Kidney (tissue), 14 donors: ENCODE results near the gene SPINK2. TPM values are rescaled to one million over a fixed set of nuclear protein-coding genes. Genes with fewer than 3 reads are reported as not detected.

ENCODE experiments used
- DNase-seq, 5 donors: peaks; one replicate each; pipeline ENCODE4 v3.0.0-alpha.2; 2013 to 2020
- FAIRE-seq: peaks from 2 replicates; lab custom pipeline; 2012; peaks lifted over from hg19 to GRCh38; lab: Jason Lieb, UNC
- H3K27ac ChIP-seq, 2 donors: one replicate each; pipeline ENCODE4 v1.7.0; 2013; ENCODE audit warnings: low read depth in 2 of 2, low read length in 2 of 2, inconsistent platforms in 1 of 2
- H3K27me3 ChIP-seq: one replicate; pipeline ENCODE4 v1.7.1; 2013; ENCODE audit warnings: low read length, inconsistent platforms; ENCODE audit not compliant: control insufficient read depth, insufficient read depth
- H3K36me3 ChIP-seq, 3 donors: one replicate each; pipeline versions ENCODE4 v1.7.0 to v1.7.1; 2013; ENCODE audit warnings: low read length in 3 of 3, control low read depth in 1 of 3, inconsistent platforms in 1 of 3; ENCODE audit not compliant: insufficient read depth in 3 of 3, control insufficient read depth in 2 of 3
- H3K4me1 ChIP-seq, 3 donors: one replicate each; pipeline versions ENCODE4 v1.7.0 to v1.7.1; 2013; ENCODE audit warnings: low read length in 3 of 3, inconsistent platforms in 1 of 3, low read depth in 1 of 3; ENCODE audit not compliant: control insufficient read depth in 2 of 3, insufficient read depth in 2 of 3
- H3K4me3 ChIP-seq, 3 donors: one replicate each; pipeline versions ENCODE4 v1.7.0 to v1.8.1; 2013; ENCODE audit warnings: low read length in 3 of 3, control low read depth in 1 of 3, inconsistent platforms in 1 of 3
- H3K9ac ChIP-seq, 3 donors: one replicate each; pipeline versions ENCODE4 v1.7.0 to v1.7.1; 2013; ENCODE audit warnings: low read length in 3 of 3, control low read depth in 1 of 3, inconsistent platforms in 1 of 3
- H3K9me3 ChIP-seq, 3 donors: one replicate each; pipeline versions ENCODE4 v1.7.0 to v1.7.1; 2013; ENCODE audit warnings: low read length in 3 of 3, control low read depth in 1 of 3, inconsistent platforms in 1 of 3; ENCODE audit not compliant: control insufficient read depth in 2 of 3, insufficient read depth in 1 of 3
- intact Hi-C: fragments of 100-400 bp; cut with DNase I; formaldehyde crosslinking; loops from one replicate; pipeline ENCODE4 v1.11.1; 2022
- polyA plus RNA-seq: library from polyadenylated mRNA; stranded (reverse); fragments of 350-450 nt; fragmentation: Illumina TruSeq; extraction: RNeasy Lipid Tissue Mini Kit (QIAGEN cat#74804); gene quantifications from one replicate; pipeline ENCODE4 v1.2.3, GENCODE V29; 2014; ENCODE audit warnings: low read depth, low replicate concordance; ENCODE audit not compliant: insufficient read depth
- total RNA-seq: library from RNA; stranded (reverse); fragmentation: NEBNext Ultra II Directional; extraction: Animal tissue kit (Norgen Biotek cat#: 25700); gene quantifications from one replicate; pipeline ENCODE4 v1.2.1, GENCODE V29; 2021
- TF ChIP-seq, protein P1 (sequence below): IDR thresholded peaks from 3 replicates; pipeline ENCODE4 v1.5.1; 2012; ENCODE audit warnings: mild to moderate bottlenecking, moderate library complexity, borderline replicate concordance; ENCODE audit not compliant: insufficient read depth; ENCODE audit errors: extremely low read depth
- donor health status: control.
- donor health status: control.
- donor health status: control.
- donor health status: control.
- donor health status: control.
- donor health status: DM: yes; HTN: yes; CAD: no.
- donor health status: Normal renal cell carcinoma (clear cell type).

Gene SPINK2
- total and polyA plus RNA-seq, 2 donors from 2014 or later = 1.0 TPM; not detected in 1

DNA sequence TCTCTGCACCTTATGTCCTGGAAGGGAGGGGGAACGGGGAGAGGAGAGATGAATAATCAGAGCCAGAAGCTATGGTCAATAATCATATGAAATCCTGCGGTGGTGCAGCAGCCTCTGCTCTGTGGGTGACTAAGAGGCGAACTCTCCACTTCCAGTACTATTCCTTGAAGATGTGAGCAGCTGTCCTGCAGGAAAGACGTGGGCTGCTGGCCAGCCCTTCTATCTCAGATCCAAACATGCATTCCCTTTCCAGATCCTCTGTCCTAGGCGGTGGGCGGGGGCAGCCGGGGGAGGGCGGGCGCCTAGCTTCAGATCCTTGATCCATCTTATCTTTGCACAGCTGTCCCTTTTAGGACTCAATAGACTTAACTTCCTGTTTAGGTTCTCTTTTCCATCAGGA, 34.5 kb downstream of the SPINK2 start:
- H3K4me1 ChIP-seq = peaks cover 0 to 2% (median 0%) of the 10 kb centered on the region in 3 donors
- H3K27me3 ChIP-seq = no peaks in the 10 kb centered on the region
- H3K4me3 ChIP-seq = no peak overlapping the region
- no peaks in the 10 kb centered on the region for H3K36me3 ChIP-seq
- TF ChIP-seq, protein P1, sequence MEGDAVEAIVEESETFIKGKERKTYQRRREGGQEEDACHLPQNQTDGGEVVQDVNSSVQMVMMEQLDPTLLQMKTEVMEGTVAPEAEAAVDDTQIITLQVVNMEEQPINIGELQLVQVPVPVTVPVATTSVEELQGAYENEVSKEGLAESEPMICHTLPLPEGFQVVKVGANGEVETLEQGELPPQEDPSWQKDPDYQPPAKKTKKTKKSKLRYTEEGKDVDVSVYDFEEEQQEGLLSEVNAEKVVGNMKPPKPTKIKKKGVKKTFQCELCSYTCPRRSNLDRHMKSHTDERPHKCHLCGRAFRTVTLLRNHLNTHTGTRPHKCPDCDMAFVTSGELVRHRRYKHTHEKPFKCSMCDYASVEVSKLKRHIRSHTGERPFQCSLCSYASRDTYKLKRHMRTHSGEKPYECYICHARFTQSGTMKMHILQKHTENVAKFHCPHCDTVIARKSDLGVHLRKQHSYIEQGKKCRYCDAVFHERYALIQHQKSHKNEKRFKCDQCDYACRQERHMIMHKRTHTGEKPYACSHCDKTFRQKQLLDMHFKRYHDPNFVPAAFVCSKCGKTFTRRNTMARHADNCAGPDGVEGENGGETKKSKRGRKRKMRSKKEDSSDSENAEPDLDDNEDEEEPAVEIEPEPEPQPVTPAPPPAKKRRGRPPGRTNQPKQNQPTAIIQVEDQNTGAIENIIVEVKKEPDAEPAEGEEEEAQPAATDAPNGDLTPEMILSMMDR = no peak
- intact Hi-C loops = no loop called here
- no peak overlapping the region for H3K27ac ChIP-seq
- H3K9ac ChIP-seq = no peak overlapping the region
- DNase-seq = peak; percentile 41 to 91 (median 63)
- no peaks in the 10 kb centered on the region for H3K9me3 ChIP-seq
- no peak for FAIRE-seq

DNA sequence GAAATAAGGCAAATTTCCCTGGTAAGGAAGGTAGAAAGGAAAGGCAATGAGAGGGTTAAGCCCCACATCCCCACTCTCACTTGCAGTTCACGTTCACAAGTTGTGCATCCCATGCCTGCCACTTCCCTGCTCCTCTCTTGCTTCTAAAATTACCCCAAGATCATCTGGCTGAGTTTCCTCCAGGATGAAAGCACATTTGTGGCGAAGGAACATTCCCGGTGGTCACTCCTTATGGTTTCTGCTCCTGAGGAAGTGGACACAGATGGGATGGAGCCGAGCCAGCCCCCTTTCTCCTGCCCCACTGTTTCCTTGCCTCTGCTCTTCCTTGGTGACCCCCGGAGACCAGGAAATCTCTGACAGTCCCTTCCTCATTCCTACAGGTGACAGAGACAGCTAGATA, 37.5 kb downstream of the SPINK2 start:
- intact Hi-C loops = no loop called here
- no peaks in the 10 kb centered on the region for H3K9me3 ChIP-seq
- no peak for FAIRE-seq
- no peak overlapping the region for H3K27ac ChIP-seq
- no peak for DNase-seq
- no peak overlapping the region for H3K9ac ChIP-seq
- no peak overlapping the region for H3K4me3 ChIP-seq
- TF ChIP-seq, protein P1 = no peak
- H3K4me1 ChIP-seq = peaks cover 0 to 3% (median 2%) of the 10 kb centered on the region in 3 donors
- no peaks in the 10 kb centered on the region for H3K36me3 ChIP-seq
- no peaks in the 10 kb centered on the region for H3K27me3 ChIP-seq

DNA sequence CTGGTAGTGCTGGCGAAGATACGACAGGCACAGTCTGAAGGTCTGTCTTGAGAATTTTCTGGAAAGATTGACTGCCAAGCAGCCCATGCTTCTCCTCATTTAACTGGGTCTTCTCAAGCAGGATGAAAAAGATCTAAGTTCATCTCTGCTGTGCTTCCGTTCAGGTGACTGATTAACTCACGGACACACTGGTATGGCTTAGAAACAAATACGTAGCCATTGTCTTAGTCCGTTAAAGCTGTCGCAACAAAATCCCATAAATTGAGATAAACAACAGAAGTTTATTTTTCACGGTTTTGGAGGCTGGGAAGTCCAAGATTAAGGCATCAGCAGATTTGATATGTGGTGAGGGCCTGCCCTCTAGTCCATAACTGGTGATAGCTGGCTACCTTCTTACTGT, 39.5 kb downstream of the SPINK2 start:
- Histone ChIP-seq H3K27me3 (no peaks in the 10 kb centered on the region), H3K9ac (no peak overlapping the region), H3K27ac (no peak overlapping the region), H3K9me3 (no peaks in the 10 kb centered on the region), H3K36me3 (no peaks in the 10 kb centered on the region), H3K4me3 (peak overlapping the region in 1 of 3 donors; percentile 3), H3K4me1 (peaks cover 0 to 3% (median 0%) of the 10 kb centered on the region in 3 donors)
- no peak for DNase-seq
- TF ChIP-seq, protein P1 = no peak
- FAIRE-seq = no peak
- intact Hi-C loops = no loop called here

- H3K27me3 ChIP-seq = no peaks in the 10 kb centered on the region
- TF ChIP-seq, protein P1 = no peak
- H3K27ac ChIP-seq = no peak overlapping the region
- no peaks in the 10 kb centered on the region for H3K4me1 ChIP-seq
- DNase-seq (no peak), FAIRE-seq (no peak)
- intact Hi-C loops = no loop called here
- no peaks in the 10 kb centered on the region for H3K36me3 ChIP-seq
- H3K9ac ChIP-seq = no peak overlapping the region
- no peak overlapping the region for H3K4me3 ChIP-seq
- no peaks in the 10 kb centered on the region for H3K9me3 ChIP-seq
These were observed 48.2 kb downstream of the SPINK2 start for GRCh38 chr4:56773346-56773745.
